Frontal cortex (tissue), 4 donors: ENCODE data around the gene SLC6A11. TPM values are rescaled to one million over a fixed set of nuclear protein-coding genes. Genes with fewer than 3 reads are reported as not detected.

Source experiments
- DNase-seq, 2 donors: peaks; one replicate each; pipeline ENCODE4 v3.0.0; 2012; ENCODE audit warnings: low spot score in 2 of 2
- FAIRE-seq: peaks from 2 replicates; lab custom pipeline; 2012; peaks lifted over from hg19 to GRCh38; lab: Jason Lieb, UNC
- total RNA-seq: library from RNA; depleted of rRNA; stranded (reverse); fragments of >200 nt; gene quantifications from one replicate; pipeline ENCODE4 v1.2.3, GENCODE V29; 2014
- donor health status: control.
- donor health status: control.
- donor health status: control.

Gene SLC6A11
- total RNA-seq, 1 donor from 2014 or later: 27.3 TPM

- DNase-seq (no peak), FAIRE-seq (no peak)
Measured at GRCh38 chr3:10988991-10989484, 173.0 kb downstream of the SLC6A11 start.

Other genes with a start within 250 kb of the SLC6A11 start
- gene SLC6A1, start 176.5 kb downstream of the SLC6A11 start, total RNA-seq: 52.2 TPM